Measurements from ENCODE around the gene CDKAL1.
A peak's percentile ranks its signal among the peaks of the same experiment; 100 is the strongest.

CDKAL1 gene

DNA sequence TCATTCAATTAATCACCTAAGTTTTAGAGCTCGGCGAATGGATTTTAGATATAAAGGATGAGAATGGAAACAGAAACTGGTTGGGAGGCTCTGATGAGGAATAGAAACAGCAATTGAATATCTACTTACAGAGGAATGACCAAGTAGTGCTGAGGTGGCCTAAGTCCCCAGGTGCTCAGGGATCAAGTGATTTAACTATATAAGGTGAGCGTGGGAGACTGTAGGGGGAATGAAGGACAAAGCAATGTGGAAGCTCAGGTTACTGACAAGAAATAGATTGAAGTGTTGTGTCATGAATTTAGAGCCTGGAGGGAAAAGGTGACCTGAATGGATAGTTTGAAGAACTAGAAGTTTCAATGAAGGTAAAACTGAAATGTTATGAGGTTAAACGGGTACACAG, 563.9 kb downstream of the CDKAL1 start:
- DNase-seq (ENCODE audit: low spot score) (no peak), FAIRE-seq (no peak)

DNA sequence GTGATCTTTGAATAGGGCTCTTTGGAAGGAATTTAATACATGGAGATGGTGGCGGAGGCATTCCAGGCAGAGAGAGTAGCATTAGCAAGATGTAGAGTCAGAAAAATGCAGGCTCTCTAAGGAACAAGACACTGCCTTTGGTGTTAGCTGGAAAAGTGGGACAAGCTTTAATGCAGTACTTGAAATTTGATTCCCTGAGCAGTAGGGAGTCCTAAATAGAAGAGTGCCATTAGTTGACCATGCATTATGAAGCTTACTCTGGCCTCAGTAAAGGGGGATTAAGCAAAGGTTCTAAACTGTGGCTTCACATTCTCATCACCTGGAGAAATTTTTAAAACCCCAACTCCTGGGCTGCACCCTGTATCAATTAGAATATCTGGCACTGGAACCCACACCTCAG, 564.5 kb downstream of the CDKAL1 start:
- no peak for DNase-seq (ENCODE audit: low spot score)
- FAIRE-seq, result no peak

DNA sequence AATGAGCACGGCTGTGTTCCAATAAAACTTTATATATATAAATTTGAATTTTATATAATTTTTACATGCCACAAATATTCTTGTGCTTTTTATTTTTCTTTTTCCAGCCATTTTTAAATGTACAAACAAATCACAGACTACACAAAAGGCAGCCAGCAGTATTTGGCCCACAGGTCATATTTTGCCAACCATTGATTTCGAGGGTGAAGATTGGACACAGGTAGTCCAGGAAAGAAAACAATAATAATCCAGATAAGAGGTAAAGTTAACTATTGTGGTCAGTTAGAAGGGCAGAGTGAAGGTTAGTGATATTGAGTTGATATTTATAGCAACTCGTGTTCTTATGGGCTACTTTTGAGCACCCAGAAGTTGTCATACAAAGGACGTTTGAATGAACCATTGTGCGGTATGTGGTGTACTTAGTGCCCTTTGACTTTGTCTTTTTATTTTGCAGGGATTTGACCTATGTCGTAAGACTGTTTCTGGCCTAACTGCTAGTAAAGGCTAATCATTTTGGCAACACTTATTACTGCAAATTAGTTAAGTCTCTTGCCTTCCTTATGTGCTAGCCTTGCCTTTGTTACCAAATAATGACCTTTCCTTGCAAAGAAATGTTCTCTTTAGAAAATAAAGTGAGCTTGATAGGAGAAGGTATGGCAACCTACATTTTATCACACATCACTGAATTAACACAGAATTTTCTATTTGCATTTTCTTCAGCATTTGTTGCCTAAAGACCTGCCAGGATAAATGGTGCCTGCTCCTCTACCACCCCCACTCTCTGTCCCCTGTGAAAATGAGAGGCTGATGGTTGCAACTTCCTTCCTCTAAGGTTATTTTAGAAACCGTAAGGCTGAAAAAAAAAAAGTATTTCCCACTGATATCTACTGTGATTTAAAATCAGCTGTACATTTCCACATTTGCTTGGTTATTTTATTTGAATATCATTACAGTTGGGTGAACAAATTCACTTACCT, 565.4 kb downstream of the CDKAL1 start:
- DNase-seq (ENCODE audit: low spot score) (no peak), FAIRE-seq (no peak)

DNA sequence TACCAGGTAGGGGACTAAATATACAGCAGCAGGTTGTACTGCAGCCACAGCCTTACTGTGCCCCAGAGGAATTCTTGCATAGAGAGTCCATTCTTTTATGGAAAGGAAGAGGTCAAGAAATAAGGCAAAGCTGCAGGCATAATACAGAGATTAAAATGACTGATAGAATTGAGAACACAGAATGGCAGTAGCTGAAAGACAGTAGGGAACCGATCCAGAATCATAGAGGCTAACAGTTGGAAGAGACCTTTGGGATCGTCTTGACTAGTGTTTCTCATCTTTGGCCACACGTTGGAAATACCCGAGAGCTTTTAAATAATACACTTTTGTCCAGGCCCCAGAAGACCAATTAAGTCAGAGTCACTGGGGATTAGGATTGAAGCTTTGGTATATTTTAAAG, 566.7 kb downstream of the CDKAL1 start:
- no peak for DNase-seq (ENCODE audit: low spot score)

GRCh38 chr6:21101694-21102093, 567.4 kb downstream of the CDKAL1 start:
- DNase-seq (ENCODE audit: low spot score) (no peak), FAIRE-seq (no peak)

More for the DNA sequence above, 566.7 kb downstream of the CDKAL1 start:
- FAIRE-seq, result no peak

- no peak for FAIRE-seq
- DNase-seq (ENCODE audit: low spot score), result no peak
Observed at GRCh38 chr6:21102201-21102600, 567.9 kb downstream of the CDKAL1 start.

- no peak for DNase-seq (ENCODE audit: low spot score)
- FAIRE-seq, result no peak
Observed at GRCh38 chr6:21102624-21103023, 568.4 kb downstream of the CDKAL1 start.

DNA sequence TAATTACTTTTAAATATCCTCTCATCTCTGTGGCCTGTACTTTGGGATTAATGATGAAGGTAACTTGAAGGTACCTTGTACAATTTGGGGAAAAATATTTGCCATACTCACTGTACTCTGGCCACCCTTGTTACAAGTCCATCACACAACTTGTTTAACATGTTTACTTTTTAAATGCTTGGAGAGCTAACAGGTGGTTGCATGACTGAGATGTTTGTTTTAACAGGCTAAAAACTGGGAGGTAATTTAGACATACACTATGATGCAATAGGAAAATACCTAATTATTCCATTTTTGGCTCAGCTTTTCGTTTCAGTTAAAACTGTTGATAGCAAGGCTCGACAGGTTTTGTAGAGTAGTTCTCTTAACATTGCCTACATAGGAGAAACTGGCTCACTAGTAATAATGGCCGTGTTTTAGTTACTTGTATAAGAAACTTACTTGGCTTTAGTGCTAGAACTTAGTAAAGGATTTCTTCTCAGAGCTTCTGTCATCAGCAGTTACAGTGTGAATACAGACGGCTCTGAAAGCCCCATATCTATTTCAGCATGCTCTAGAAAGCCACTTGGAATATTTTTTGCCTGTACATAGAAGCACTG, 569.5 kb downstream of the CDKAL1 start:
- DNase-seq (ENCODE audit: low spot score) (no peak), FAIRE-seq (no peak)

DNA sequence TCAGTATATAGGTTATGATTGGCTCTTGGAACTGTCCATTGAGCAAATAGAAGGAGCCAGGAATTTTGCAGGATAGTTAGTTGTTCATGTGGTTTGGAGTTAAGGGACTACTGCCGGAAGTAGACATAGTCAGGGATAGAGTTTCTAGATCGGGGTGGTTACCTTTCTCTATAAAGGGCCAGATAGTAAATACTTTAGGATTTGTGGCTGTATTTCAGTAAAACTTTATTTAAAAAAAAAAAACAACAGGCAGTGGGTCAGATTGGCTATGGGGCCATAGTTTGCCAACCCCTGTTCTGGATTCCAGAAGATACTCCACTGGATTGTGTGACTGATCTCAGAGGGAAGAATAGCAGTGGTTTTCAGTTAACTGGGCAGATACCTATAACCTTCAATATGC, 570.0 kb downstream of the CDKAL1 start:
- DNase-seq (ENCODE audit: low spot score) (no peak), FAIRE-seq (no peak)

DNA sequence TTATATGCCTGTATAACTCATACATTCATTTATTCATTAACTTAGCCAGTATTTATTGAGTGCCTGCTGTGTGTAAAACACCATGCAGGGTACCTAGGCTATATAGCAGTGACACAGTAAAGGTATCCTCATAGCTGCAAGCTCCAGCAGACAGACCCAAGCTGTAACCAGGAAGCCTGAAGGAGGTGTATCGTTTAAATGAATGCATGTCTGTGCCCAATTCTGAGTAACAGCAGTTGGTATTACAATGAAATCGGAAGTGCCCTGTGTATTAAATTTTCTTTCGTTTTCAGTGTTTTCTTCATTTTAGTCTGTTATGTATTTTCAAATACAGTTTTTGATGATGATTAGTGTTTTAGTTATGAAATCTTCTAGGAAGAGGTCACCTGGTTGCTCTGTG, 573.5 kb downstream of the CDKAL1 start:
- FAIRE-seq, result no peak

DNA sequence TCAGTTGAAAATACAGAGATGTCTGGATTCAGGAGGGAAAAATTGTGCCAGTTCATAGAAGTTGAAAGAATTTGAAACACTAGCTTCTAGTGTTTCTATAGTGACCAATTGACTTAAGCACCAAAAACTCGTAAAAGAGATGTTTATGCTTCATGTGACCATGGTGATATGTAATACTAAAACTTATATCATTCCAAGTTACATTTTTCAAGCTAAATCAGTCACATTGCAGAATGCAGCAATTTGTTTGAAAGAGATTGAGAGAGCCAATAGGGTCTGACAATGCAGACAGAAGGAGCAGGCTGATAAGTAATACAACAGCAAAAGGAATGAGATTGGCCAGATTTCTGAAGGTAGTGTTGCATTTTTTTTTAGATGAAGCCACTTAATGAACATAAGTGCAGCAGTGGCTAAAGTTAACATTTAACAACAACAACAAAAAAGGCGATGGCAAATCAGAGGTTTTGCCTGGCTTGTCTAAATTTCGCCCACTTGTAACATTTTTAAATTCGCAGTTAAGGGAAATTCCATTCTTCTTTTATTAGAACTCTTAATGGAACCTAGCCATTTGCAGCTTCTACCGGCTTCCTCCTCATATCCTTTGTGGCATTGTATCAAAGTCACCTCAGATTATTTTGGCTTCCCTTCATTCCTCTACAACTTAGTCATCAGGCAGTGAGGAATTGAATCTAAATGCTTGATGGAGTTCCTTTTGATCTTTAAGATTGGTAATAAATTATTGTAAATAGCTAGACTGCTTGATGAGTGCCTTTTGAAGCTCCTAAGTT, 575.3 kb downstream of the CDKAL1 start:
- peak; percentile 92 for FAIRE-seq
- peak; percentile 72 for DNase-seq (ENCODE audit: low spot score)

More for the DNA sequence above, 573.5 kb downstream of the CDKAL1 start:
- no peak for DNase-seq (ENCODE audit: low spot score)

DNA sequence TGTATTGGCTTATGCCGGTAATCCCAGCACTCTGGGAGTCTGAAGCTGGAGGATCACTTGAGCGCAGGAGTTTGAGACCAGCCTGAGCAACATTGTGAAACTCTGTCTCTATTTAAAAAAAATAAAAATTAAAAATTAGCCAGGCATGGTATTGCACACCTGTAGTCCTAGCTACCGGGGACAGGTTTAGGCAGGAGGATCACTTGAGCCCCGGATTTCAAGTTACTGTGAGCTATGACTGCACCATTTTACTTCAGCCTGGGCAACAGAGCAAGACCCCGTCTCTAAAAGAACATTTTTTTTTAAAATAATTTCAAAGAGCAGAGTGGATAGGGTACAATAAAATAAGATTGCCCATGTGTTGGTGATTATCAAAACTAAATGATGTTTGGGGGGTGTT, 576.4 kb downstream of the CDKAL1 start:
- DNase-seq (ENCODE audit: low spot score), result no peak
- no peak for FAIRE-seq

DNA sequence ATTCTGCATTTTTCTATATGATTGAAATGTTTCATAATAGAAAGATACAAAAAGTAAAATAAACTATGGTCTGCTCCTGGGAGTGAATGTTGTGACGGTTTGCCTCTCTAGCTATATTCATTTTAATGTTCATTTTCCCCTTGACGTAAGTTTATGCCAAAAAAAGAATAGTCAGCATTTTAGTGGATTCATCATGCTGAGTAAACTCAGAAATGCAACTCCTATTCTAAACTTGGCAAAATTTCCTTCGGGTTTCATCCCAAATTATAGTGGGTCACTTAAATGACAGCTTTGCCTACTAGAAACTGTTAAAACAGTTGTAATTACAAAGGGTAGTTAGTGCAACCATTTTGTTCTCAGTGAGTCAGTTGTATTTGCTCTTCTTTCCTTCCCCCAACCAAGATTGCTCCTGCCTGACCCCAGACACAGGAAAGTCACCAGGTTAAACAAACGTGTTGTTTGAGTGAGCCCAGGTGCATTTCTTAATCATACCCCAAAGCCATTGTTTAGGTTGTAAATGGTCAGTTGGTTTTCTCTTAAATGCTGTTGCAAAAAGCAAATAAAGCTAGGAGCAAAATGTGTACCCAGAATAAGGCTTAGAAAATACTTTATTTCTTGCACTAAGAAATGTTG, 577.0 kb downstream of the CDKAL1 start:
- no peak for DNase-seq (ENCODE audit: low spot score)
- FAIRE-seq, result no peak

DNA sequence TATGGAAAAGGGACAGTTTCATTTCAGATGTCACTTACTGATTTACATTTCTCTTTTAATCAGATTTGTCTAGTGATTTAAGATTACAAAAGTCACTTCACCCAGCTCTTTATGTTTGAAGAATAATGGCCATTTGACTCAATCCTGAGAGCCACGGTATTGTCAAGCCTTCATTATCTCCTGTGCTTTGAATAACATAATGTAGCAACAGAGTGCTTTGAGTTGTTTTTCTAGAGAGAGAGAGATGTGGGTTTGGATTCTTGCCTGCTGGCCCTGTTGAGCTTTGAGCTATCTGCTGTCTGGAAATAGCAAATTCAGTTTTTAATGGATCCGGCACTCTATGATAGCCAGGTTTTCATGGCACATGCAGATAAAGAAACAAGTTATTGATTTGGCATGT, 580.9 kb downstream of the CDKAL1 start:
- FAIRE-seq, result no peak
- DNase-seq (ENCODE audit: low spot score), result no peak

DNA sequence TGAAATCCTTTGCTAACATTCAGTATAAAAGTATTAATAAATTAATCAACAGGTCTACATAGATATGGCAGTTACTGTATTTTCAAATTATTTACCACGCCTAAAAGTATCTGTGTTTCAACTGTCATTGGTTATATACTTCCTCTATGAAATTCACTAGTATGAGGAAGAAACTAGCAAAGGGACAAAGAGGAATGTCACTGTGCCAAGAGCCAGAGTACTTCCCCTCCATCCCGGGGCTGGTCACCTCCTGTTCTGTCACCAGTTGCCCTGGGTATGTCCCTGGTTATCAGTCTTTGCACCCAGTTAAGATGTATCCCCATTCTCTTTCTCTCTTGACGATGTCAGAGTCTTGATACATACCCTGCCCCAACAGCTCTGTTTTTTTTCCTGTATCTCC, 582.5 kb downstream of the CDKAL1 start:
- no peak for FAIRE-seq
- DNase-seq (ENCODE audit: low spot score), result no peak

GRCh38 chr6:21118216-21118780, 584.0 kb downstream of the CDKAL1 start:
- no peak for DNase-seq (ENCODE audit: low spot score)
- no peak for FAIRE-seq

DNA sequence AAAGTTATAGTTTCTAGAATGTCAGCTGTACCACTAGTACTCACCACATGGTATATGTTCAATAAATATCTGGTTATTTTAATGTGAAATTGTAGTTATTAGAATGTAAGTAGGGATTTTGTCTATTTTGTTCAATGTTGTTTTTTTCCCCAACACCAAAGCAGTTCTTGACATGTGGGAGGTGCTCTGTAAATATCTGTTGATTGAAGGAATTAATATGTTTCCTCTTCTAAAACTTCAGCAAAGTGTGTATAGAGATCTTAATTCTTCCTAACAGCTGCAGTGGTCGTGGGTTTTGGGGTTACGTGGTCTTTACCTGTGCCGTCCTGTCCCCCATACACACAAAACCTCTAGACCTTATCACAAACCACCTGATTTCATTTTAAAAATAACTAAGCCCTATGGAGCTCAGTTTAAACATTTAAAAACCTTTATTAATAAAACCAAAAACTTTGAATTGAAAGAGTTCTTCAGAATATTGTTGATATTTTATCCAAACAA, 587.4 kb downstream of the CDKAL1 start:
- DNase-seq (ENCODE audit: low spot score) (no peak), FAIRE-seq (no peak)

- FAIRE-seq (no peak), DNase-seq (ENCODE audit: low spot score) (no peak)
Observed at GRCh38 chr6:21123507-21124436, 589.5 kb downstream of the CDKAL1 start.

GRCh38 chr6:21128601-21129000, 594.3 kb downstream of the CDKAL1 start:
- DNase-seq (ENCODE audit: low spot score), result no peak
- FAIRE-seq, result no peak

GRCh38 chr6:21131406-21131805, 597.1 kb downstream of the CDKAL1 start:
- FAIRE-seq (no peak), DNase-seq (ENCODE audit: low spot score) (no peak)

Data from RCC 7860 (cell line).